IMR-90 (cell line): Measurements from ENCODE around the gene CIC. TPM values are rescaled to one million over a fixed set of nuclear protein-coding genes. Genes with fewer than 3 reads are reported as not detected.

Experiments used
- ATAC-seq: fragments of 200-7000 bp; cut with Tn5 transposase; 2 replicates; pipeline ENCODE4 v1.9.1; 2020; ENCODE audit warnings: low read depth, mild to moderate bottlenecking, moderate library complexity
- BruUV-seq: library from RNA; stranded (reverse); fragments of 400-500 nt; replicated peaks from 2 replicates; lab custom pipeline; 2021; lab: Mats Ljungman, UMichigan
- CTCF ChIA-PET: fragments of 300-600 bp; formaldehyde crosslinking; extraction: SDS; loops from one replicate; lab custom pipeline; 2021; ENCODE audit warnings: antibody characterized with exemption; lab: Yijun Ruan, JAX
- POLR2A ChIA-PET: fragments of 300-600 bp; sonication (Branson Sonifier 250); formaldehyde crosslinking; loops from one replicate; lab custom pipeline; 2022; ENCODE audit warnings: antibody characterized with exemption; ENCODE audit not compliant: unreplicated experiment; lab: Charles Lee
- DNase-seq: peaks from one replicate; pipeline ENCODE4 v3.0.0; 2013
- H2AFZ ChIP-seq: replicated peaks from 2 replicates; pipeline ENCODE3; 2013; ENCODE audit warnings: low read length, mild to moderate bottlenecking; ENCODE audit not compliant: poor library complexity
- H2AK5ac ChIP-seq: 2 replicates; pipeline ENCODE4 v1.6.1; 2013; ENCODE audit warnings: low read depth, low read length, inconsistent platforms
- H2AK9ac ChIP-seq: replicated peaks from 2 replicates; pipeline ENCODE3; 2013; ENCODE audit warnings: mild to moderate bottlenecking, low read depth, low read length, moderate library complexity; ENCODE audit not compliant: poor library complexity
- H2BK120ac ChIP-seq: 2 replicates; pipeline ENCODE4 v1.6.1; 2013; ENCODE audit warnings: low read depth, low read length, inconsistent platforms
- H2BK15ac ChIP-seq: 3 replicates; pipeline ENCODE4 v1.6.1; 2013; ENCODE audit warnings: low read depth, low read length, inconsistent platforms
- H2BK20ac ChIP-seq: 2 replicates; pipeline ENCODE4 v1.6.1; 2013; ENCODE audit warnings: low read depth, mild to moderate bottlenecking, inconsistent platforms, low read length, moderate library complexity
- H2BK5ac ChIP-seq: 2 replicates; pipeline ENCODE4 v1.6.1; 2013; ENCODE audit warnings: mild to moderate bottlenecking, low read depth, low read length, inconsistent platforms; ENCODE audit not compliant: poor library complexity, severe bottlenecking
- H3K14ac ChIP-seq: replicated peaks from 2 replicates; pipeline ENCODE4 v1.6.1; 2013; ENCODE audit warnings: low read depth, low read length, inconsistent platforms
- H3K18ac ChIP-seq: 2 replicates; pipeline ENCODE4 v1.6.1; 2013; ENCODE audit warnings: low read depth, low read length, control low read depth
- H3K23ac ChIP-seq: 2 replicates; pipeline ENCODE4 v1.6.1; 2013; ENCODE audit warnings: low read depth, low read length, inconsistent platforms
- H3K27ac ChIP-seq: 2 replicates; pipeline ENCODE4 v1.5.1; 2013; ENCODE audit warnings: mild to moderate bottlenecking, control low read depth, low read length; ENCODE audit not compliant: insufficient read depth
- H3K27me3 ChIP-seq: 2 replicates; pipeline ENCODE4 v1.6.1; 2013; ENCODE audit warnings: low read length; ENCODE audit not compliant: control insufficient read depth, insufficient read depth
- H3K36me3 ChIP-seq: 2 replicates; pipeline ENCODE4 v1.6.1; 2013; ENCODE audit warnings: low read length, mixed read lengths; ENCODE audit not compliant: control insufficient read depth, insufficient read depth
- H3K4ac ChIP-seq: 2 replicates; pipeline ENCODE4 v1.6.1; 2013; ENCODE audit warnings: low read depth, low read length, inconsistent platforms
- H3K4me1 ChIP-seq: 2 replicates; pipeline ENCODE4 v1.6.1; 2013; ENCODE audit warnings: low read length, mixed read lengths; ENCODE audit not compliant: control insufficient read depth, insufficient read depth
- H3K4me2 ChIP-seq: 2 replicates; pipeline ENCODE4 v1.6.1; 2013; ENCODE audit warnings: low read depth, mild to moderate bottlenecking, control low read depth, low read length, moderate library complexity
- H3K4me3 ChIP-seq: 2 replicates; pipeline ENCODE4 v1.5.1; 2013; ENCODE audit warnings: low read depth, mild to moderate bottlenecking, control low read depth, low read length, moderate library complexity; ENCODE audit not compliant: insufficient read depth
- H3K56ac ChIP-seq: 2 replicates; pipeline ENCODE4 v1.6.1; 2013; ENCODE audit warnings: low read length, inconsistent platforms; ENCODE audit not compliant: insufficient read depth; ENCODE audit errors: extremely low read depth
- H3K79me1 ChIP-seq, 2 experiments: 2 replicates each; pipeline ENCODE4 v1.6.1; 2013; ENCODE audit warnings: low read length in 2 of 2, inconsistent platforms in 1 of 2, low read depth in 1 of 2
- H3K9ac ChIP-seq: 2 replicates; pipeline ENCODE4 v1.6.1; 2013; ENCODE audit warnings: low read depth, low read length, control low read depth
- H3K9me1 ChIP-seq: 2 replicates; pipeline ENCODE4 v1.6.1; 2013; ENCODE audit warnings: low read length, inconsistent platforms; ENCODE audit not compliant: insufficient read depth
- H3K9me3 ChIP-seq: 2 replicates; pipeline ENCODE4 v1.6.1; 2013; ENCODE audit warnings: low read length; ENCODE audit not compliant: control insufficient read depth, insufficient read depth
- H4K20me1 ChIP-seq: 2 replicates; pipeline ENCODE4 v1.6.1; 2013; ENCODE audit warnings: low read length, inconsistent platforms; ENCODE audit not compliant: insufficient read depth
- H4K5ac ChIP-seq: 2 replicates; pipeline ENCODE4 v1.6.1; 2013; ENCODE audit warnings: mild to moderate bottlenecking, low read depth, low read length, control low read depth
- H4K8ac ChIP-seq, 2 experiments: 2 replicates each; pipeline ENCODE4 v1.6.1; 2013; ENCODE audit warnings: low read depth in 2 of 2, low read length in 2 of 2, control low read depth in 1 of 2, inconsistent platforms in 1 of 2
- H4K91ac ChIP-seq: 2 replicates; pipeline ENCODE4 v1.6.1; 2013; ENCODE audit warnings: low read depth, low read length, inconsistent platforms; ENCODE audit not compliant: insufficient read depth
- BHLHE40 ChIP-seq: fragments of 150-350 bp; IDR thresholded peaks from 2 replicates; pipeline ENCODE4 v1.6.1; 2016; ENCODE audit warnings: mild to moderate bottlenecking, low read depth, low read length
- CEBPB ChIP-seq: IDR thresholded peaks from 2 replicates; pipeline ENCODE4 v1.6.1; 2012; ENCODE audit warnings: low read depth, low read length, improper control_type of control experiment
- MAFK ChIP-seq: IDR thresholded peaks from 2 replicates; pipeline ENCODE4 v1.6.1; 2012; ENCODE audit warnings: low read depth, low read length, improper control_type of control experiment
- MXI1 ChIP-seq: IDR thresholded peaks from 2 replicates; pipeline ENCODE4 v1.6.1; 2012; ENCODE audit warnings: low read depth, mild to moderate bottlenecking, low read length, moderate library complexity, borderline replicate concordance
- POLR2A ChIP-seq: IDR thresholded peaks from 2 replicates; pipeline ENCODE4 v1.6.1; 2012; ENCODE audit warnings: mild to moderate bottlenecking, low read depth, low read length
- RAD21 ChIP-seq: IDR thresholded peaks from 2 replicates; pipeline ENCODE4 v1.6.1; 2012; ENCODE audit warnings: low read length, improper control_type of control experiment
- RCOR1 ChIP-seq: IDR thresholded peaks from 2 replicates; pipeline ENCODE4 v1.6.1; 2012; ENCODE audit warnings: mild to moderate bottlenecking, low read length, improper control_type of control experiment; ENCODE audit not compliant: insufficient replicate concordance
- RFX5 ChIP-seq: IDR thresholded peaks from 2 replicates; pipeline ENCODE4 v1.8.0; 2012; ENCODE audit warnings: low read depth, mild to moderate bottlenecking, low read length, moderate library complexity
- USF2 ChIP-seq: fragments of 150-350 bp; IDR thresholded peaks from 2 replicates; pipeline ENCODE4 v1.6.1; 2017; ENCODE audit warnings: mild to moderate bottlenecking, antibody characterized with exemption, low read length, low read depth
- WGBS, 2 experiments: methylation state at CpG; one replicate each; pipeline versions ENCODE4 v1.1.5 to v1.1.7; 2013; ENCODE audit warnings: missing lambda C conversion rate in 2 of 2; ENCODE audit not compliant: insufficient read length in 1 of 2; ENCODE audit errors: extremely low coverage in 2 of 2; 5-methylcytosine and 5-hydroxymethylcytosine counted together
- dilution Hi-C: fragments of 300-500 bp; cut with HindIII; formaldehyde crosslinking; loops from one replicate; pipeline ENCODE4 v1.14.3; 2018; ENCODE audit warnings: low sequenced_read_pairs; ENCODE audit not compliant: unreplicated experiment
- in situ Hi-C: fragments of 300-500 bp; cut with MboI; formaldehyde crosslinking; loops from 3 replicates; pipeline ENCODE4 v1.14.3; 2019; ENCODE audit warnings: low sequenced_read_pairs, inconsistent platforms, mixed read lengths
- intact Hi-C: fragments of 100-400 bp; cut with micrococcal nuclease; formaldehyde crosslinking; loops from 2 replicates; pipeline ENCODE4 v1.10.0; 2022
- polyA plus RNA-seq, 3 experiments: library from polyadenylated mRNA; depleted of rRNA; stranded (reverse); fragments of >200 nt; gene quantifications; 2 replicates each; pipeline ENCODE4 v1.2.3, GENCODE V29; 2012; ENCODE audit warnings: low replicate concordance in 1 of 3
- total RNA-seq: library from RNA; depleted of rRNA; stranded (reverse); fragments of >200 nt; gene quantifications from 2 replicates; pipeline ENCODE4 v1.2.3, GENCODE V29; 2012
- TF ChIP-seq, protein P1 (sequence below): fragments of 150-350 bp; IDR thresholded peaks from 2 replicates; pipeline ENCODE4 v1.6.1; 2016; ENCODE audit warnings: low read depth, mild to moderate bottlenecking, low read length, moderate library complexity, borderline replicate concordance
- TF ChIP-seq, protein P2 (sequence below): conservative IDR thresholded peaks from 2 replicates; pipeline ENCODE4 v1.5.1; 2012; ENCODE audit warnings: mild to moderate bottlenecking, low read depth, low read length, improper control_type of control experiment

Gene CIC
- total and polyA plus RNA-seq, 2 of the 4 experiments (the other 2 are of a cell fraction) = 1.8 to 23.2 TPM

DNA sequence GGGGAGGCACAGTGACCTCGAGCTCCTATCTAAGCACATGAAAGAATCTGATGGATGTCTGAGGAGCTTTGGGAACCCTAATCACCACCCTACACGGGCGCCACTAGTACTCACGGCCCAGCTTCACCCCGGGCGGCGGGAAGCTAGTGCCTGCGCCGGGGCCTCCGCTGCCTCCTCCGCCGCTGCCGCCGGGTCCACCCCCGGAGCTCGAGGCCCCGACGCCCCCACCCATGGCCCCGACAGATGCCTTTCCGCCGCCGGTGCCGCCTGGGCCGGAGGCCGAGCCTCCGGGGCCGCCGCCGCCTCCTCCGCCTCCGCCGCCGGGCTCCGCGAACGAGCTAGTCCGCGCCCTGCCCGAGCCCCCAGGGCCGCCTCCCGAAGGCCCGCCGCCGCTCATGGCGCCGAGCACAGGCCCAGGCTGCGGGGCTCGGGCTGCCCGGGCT is 27.0 kb upstream of the CIC start:
- ATAC-seq (peak; percentile 0; the same call in 1 of the 2 replicates), DNase-seq (no peak)
- ChIA-PET CTCF (interaction anchor here (1.1 kb wide), 1 partner anchor 9 kb away, joined by 3 read pairs; no protein-coding TSS in a partner anchor), POLR2A (no interaction called here)
- H3K18ac ChIP-seq = 0 out of 2 replicates have a peak overlapping the region, but pooled peaks have one; percentile 22
- in situ Hi-C loops = no loop called here
- H4K5ac ChIP-seq = peak overlapping the region; percentile 66
- peaks cover 17 to 65% of the 10 kb centered on the region in 2 experiments for H3K79me1 ChIP-seq
- peaks cover 13% of the 10 kb centered on the region for H4K20me1 ChIP-seq
- H4K8ac ChIP-seq = peak overlapping the region in 1 of 2 experiments; percentile 86; a peak in 2 of 4 replicates
- H3K4me1 ChIP-seq = peaks cover 8% of the 10 kb centered on the region
- TF ChIP-seq BHLHE40 = no peak
- TF ChIP-seq RFX5 = no peak
- no peak for TF ChIP-seq USF2
- no peak for TF ChIP-seq MXI1
- TF ChIP-seq POLR2A = no peak
- TF ChIP-seq CEBPB = no peak
- no peak for TF ChIP-seq RCOR1
- TF ChIP-seq, protein P1, sequence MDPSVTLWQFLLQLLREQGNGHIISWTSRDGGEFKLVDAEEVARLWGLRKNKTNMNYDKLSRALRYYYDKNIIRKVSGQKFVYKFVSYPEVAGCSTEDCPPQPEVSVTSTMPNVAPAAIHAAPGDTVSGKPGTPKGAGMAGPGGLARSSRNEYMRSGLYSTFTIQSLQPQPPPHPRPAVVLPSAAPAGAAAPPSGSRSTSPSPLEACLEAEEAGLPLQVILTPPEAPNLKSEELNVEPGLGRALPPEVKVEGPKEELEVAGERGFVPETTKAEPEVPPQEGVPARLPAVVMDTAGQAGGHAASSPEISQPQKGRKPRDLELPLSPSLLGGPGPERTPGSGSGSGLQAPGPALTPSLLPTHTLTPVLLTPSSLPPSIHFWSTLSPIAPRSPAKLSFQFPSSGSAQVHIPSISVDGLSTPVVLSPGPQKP = no peak
- no peak for TF ChIP-seq RAD21
- TF ChIP-seq, protein P2, sequence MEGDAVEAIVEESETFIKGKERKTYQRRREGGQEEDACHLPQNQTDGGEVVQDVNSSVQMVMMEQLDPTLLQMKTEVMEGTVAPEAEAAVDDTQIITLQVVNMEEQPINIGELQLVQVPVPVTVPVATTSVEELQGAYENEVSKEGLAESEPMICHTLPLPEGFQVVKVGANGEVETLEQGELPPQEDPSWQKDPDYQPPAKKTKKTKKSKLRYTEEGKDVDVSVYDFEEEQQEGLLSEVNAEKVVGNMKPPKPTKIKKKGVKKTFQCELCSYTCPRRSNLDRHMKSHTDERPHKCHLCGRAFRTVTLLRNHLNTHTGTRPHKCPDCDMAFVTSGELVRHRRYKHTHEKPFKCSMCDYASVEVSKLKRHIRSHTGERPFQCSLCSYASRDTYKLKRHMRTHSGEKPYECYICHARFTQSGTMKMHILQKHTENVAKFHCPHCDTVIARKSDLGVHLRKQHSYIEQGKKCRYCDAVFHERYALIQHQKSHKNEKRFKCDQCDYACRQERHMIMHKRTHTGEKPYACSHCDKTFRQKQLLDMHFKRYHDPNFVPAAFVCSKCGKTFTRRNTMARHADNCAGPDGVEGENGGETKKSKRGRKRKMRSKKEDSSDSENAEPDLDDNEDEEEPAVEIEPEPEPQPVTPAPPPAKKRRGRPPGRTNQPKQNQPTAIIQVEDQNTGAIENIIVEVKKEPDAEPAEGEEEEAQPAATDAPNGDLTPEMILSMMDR = no peak
- no peak for TF ChIP-seq MAFK
- no peaks in the 10 kb centered on the region for H3K27me3 ChIP-seq
- H3K4me2 ChIP-seq = peak overlapping the region; percentile 96
- peak overlapping the region; percentile 83 for H3K27ac ChIP-seq
- H2AK9ac ChIP-seq = peak overlapping the region; percentile 95
- peak overlapping the region; percentile 63; the same call in 1 of the 2 replicates for H4K91ac ChIP-seq
- no peak overlapping the region for H2BK15ac ChIP-seq
- intact Hi-C loops = loop anchor here (2.0 to 5.0 kb wide), 3 partner anchors 21 to 135 kb away; partner anchors contain the start of genes POU2F2 and ZNF526
- peak overlapping the region; percentile 79 for H3K4ac ChIP-seq
- H2AK5ac ChIP-seq = peak overlapping the region; percentile 63; the same call in 1 of the 2 replicates
- H2AFZ ChIP-seq = peak overlapping the region; percentile 93
- H3K56ac ChIP-seq = peak overlapping the region; percentile 90
- no peaks in the 10 kb centered on the region for H3K9me3 ChIP-seq
- no peak overlapping the region for H2BK20ac ChIP-seq
- H2BK5ac ChIP-seq = peak overlapping the region; percentile 21
- H3K14ac ChIP-seq = peak overlapping the region; percentile 98
- H3K9me1 ChIP-seq = peaks cover 4% of the 10 kb centered on the region; the same call in 1 of the 2 replicates
- peak overlapping the region; percentile 91 for H3K4me3 ChIP-seq
- WGBS, 2 experiments = no CpG with 5 or more reads among the region's 49 CpGs
- no peak overlapping the region for H2BK120ac ChIP-seq
- H3K9ac ChIP-seq = peak overlapping the region; percentile 98
- dilution Hi-C loops = no loop called here
- peaks cover 10% of the 10 kb centered on the region for H3K36me3 ChIP-seq
- H3K23ac ChIP-seq = peak overlapping the region; percentile 98
- no TSS peak for BruUV-seq
